K562 (cell line): ENCODE results near the gene OR8B12. TPM values are rescaled to one million over a fixed set of nuclear protein-coding genes. Genes with fewer than 3 reads are reported as not detected.

Source experiments
- ATAC-seq: fragments of 200-7000 bp; cut with Tn5 transposase; 3 replicates; pipeline ENCODE4 v1.9.1; 2020; ENCODE audit warnings: moderate library complexity
- BruUV-seq: library from RNA; stranded (reverse); fragments of 400-500 nt; replicated peaks from 2 replicates; lab custom pipeline; 2021; lab: Mats Ljungman, UMichigan
- CTCF ChIA-PET: fragments of 300-600 bp; formaldehyde crosslinking; extraction: SDS; loops from one replicate; lab custom pipeline; 2021; ENCODE audit warnings: low intra/inter-chr PET ratio; lab: Yijun Ruan, JAX
- POLR2A ChIA-PET: fragments of 300-600, 350-650 bp; sonication (Branson Sonifier 250); formaldehyde crosslinking; extraction: SDS; loops from one replicate; lab custom pipeline; 2021; ENCODE audit warnings: antibody characterized with exemption, inconsistent platforms; lab: Yijun Ruan, JAX
- DNase-seq, 4 experiments: peaks; one replicate each; pipeline versions ENCODE4 v3.0.0 to v3.0.0-alpha.2; 2011 to 2018; ENCODE audit warnings: low spot score in 3 of 4, mixed read lengths in 3 of 4; ENCODE audit errors: extremely low read depth in 1 of 4
- FAIRE-seq: peaks from 2 replicates; lab custom pipeline; 2011; peaks lifted over from hg19 to GRCh38; lab: Jason Lieb, UNC
- H2AFZ ChIP-seq: 2 replicates; pipeline ENCODE4 v1.6.0; 2011; ENCODE audit warnings: low read depth, low read length, control low read depth, inconsistent platforms
- H3K27ac ChIP-seq: fragments of 200-600 bp; 3 replicates; pipeline ENCODE4 v1.8.0; 2011; ENCODE audit warnings: low read depth, mild to moderate bottlenecking, control low read depth, inconsistent platforms, low read length, moderate library complexity, mixed read lengths; ENCODE audit errors: extremely low read depth
- H3K27me3 ChIP-seq, 2 experiments: fragments of 300-600 bp in 1 of 2; 2 replicates in 1 of 2; 3 replicates in 1 of 2; pipeline versions ENCODE4 v1.6.0 to v1.8.0; 2011; ENCODE audit warnings: inconsistent platforms in 2 of 2, low read length in 2 of 2, mild to moderate bottlenecking in 1 of 2, mixed read lengths in 1 of 2, moderate library complexity in 1 of 2; ENCODE audit not compliant: control insufficient read depth in 2 of 2, insufficient read depth in 2 of 2
- H3K36me3 ChIP-seq: fragments of 300-600 bp; 3 replicates; pipeline ENCODE4 v1.8.0; 2011; ENCODE audit warnings: mild to moderate bottlenecking, low read length, inconsistent platforms; ENCODE audit not compliant: control insufficient read depth, insufficient read depth
- H3K4me1 ChIP-seq, 2 experiments: fragments of 200-600 bp in 1 of 2; replicated peaks in 1 of 2; 2 replicates in 1 of 2; 3 replicates in 1 of 2; pipeline versions ENCODE4 v1.5.1 to v1.8.0; 2011; ENCODE audit warnings: inconsistent platforms in 2 of 2, low read length in 2 of 2, mild to moderate bottlenecking in 1 of 2, mixed read lengths in 1 of 2, moderate library complexity in 1 of 2; ENCODE audit not compliant: control insufficient read depth in 2 of 2, insufficient read depth in 2 of 2
- H3K4me2 ChIP-seq: 2 replicates; pipeline ENCODE4 v1.6.1; 2011; ENCODE audit warnings: low read length, control low read depth, inconsistent platforms, mixed read lengths; ENCODE audit not compliant: insufficient read depth
- H3K4me3 ChIP-seq: fragments of 200-600 bp; sonication (generic), shearing (Covaris generic); 2 replicates; pipeline ENCODE4 v1.5.1; 2016; ENCODE audit warnings: control low read depth, inconsistent platforms
- H3K79me2 ChIP-seq: fragments of 200-600 bp; 3 replicates; pipeline ENCODE4 v1.8.0; 2011; ENCODE audit warnings: low read length, inconsistent platforms; ENCODE audit not compliant: control insufficient read depth, insufficient read depth
- H3K9ac ChIP-seq, 2 experiments: 2 replicates each; pipeline versions ENCODE4 v1.6.0 to v1.6.1; 2011; ENCODE audit warnings: low read depth in 2 of 2, low read length in 2 of 2, control low read depth in 1 of 2, inconsistent platforms in 1 of 2, mild to moderate bottlenecking in 1 of 2, mixed read lengths in 1 of 2; ENCODE audit not compliant: insufficient read depth in 1 of 2
- H3K9me1 ChIP-seq: one replicate; pipeline ENCODE4 v1.6.0; 2011; ENCODE audit warnings: inconsistent platforms, mild to moderate bottlenecking, low read length, moderate library complexity; ENCODE audit not compliant: control insufficient read depth, insufficient read depth
- H3K9me3 ChIP-seq: replicated peaks from 2 replicates; pipeline ENCODE4 v1.5.1; 2011; ENCODE audit warnings: low read depth, low read length, inconsistent platforms; ENCODE audit not compliant: control insufficient read depth, insufficient read depth
- H4K20me1 ChIP-seq: replicated peaks from 2 replicates; pipeline ENCODE4 v1.6.1; 2011; ENCODE audit warnings: low read length, inconsistent platforms, mixed read lengths; ENCODE audit not compliant: control insufficient read depth, insufficient read depth
- RAD21 ChIP-seq, 2 experiments: fragments of 250-450 bp in 1 of 2; fragments of 450-650 bp in 1 of 2; sonication (Bioruptor Pico) in 1 of 2; formaldehyde crosslinking in 1 of 2; IDR thresholded peaks in 1 of 2; conservative IDR thresholded peaks in 1 of 2; 2 replicates each; pipeline versions ENCODE4 v1.4.0 to v1.8.0; 2020 to 2022; ENCODE audit warnings: mild to moderate bottlenecking in 2 of 2, moderate library complexity in 1 of 2
- WGBS: fragments of 100-300 bp; shearing (Covaris generic); methylation state at CpG from one replicate; pipeline ENCODE4 v1.1.6; 2016; ENCODE audit warnings: low coverage, mixed read lengths; ENCODE audit not compliant: insufficient coverage; ENCODE audit errors: missing lambda C conversion rate; 5-methylcytosine and 5-hydroxymethylcytosine counted together
- in situ Hi-C: fragments of 300-500 bp; cut with MboI; formaldehyde crosslinking; loops from 4 replicates; pipeline ENCODE4 v1.15.0; 2018; ENCODE audit warnings: inconsistent platforms, mixed read lengths
- intact Hi-C: fragments of 100-400 bp; cut with micrococcal nuclease; formaldehyde crosslinking; loops from 2 replicates; pipeline ENCODE4 v1.14.2; 2022
- polyA plus RNA-seq, 8 experiments: library from polyadenylated mRNA; depleted of rRNA in 4 of 8; stranded (reverse) in 5 of 8; unstranded in 3 of 8; fragments of >200 nt; fragmentation: Nextera tagmentation in 2 of 8; fragmentation: Illumina TruSeq in 1 of 8; extraction: Ambion mirVana in 2 of 8; extraction: Trizol in 1 of 8; gene quantifications; 2 replicates each; pipeline versions ENCODE4 v1.2.1 to v1.2.3, GENCODE V29; 2011 to 2014; ENCODE audit warnings: inconsistent platforms in 1 of 8, missing spikeins in 1 of 8
- total RNA-seq, 7 experiments: library from RNA; depleted of rRNA in 6 of 7; stranded (reverse); fragments of >200 nt in 6 of 7; fragmentation: Illumina TruSeq in 2 of 7; extraction: Trizol in 2 of 7; gene quantifications; 2 replicates each; pipeline versions ENCODE4 v1.2.1 to v1.2.3, GENCODE V29; 2011 to 2021; ENCODE audit warnings: low replicate concordance in 1 of 7
- TF ChIP-seq, protein P1 (sequence below): sonication (generic); formaldehyde crosslinking; IDR thresholded peaks from 2 replicates; pipeline ENCODE4 v1.4.0; 2020; ENCODE audit warnings: mild to moderate bottlenecking, missing genetic modification reagents

Gene OR8B12
- total and polyA plus RNA-seq, 9 of the 15 experiments (the other 6 are each of a cell fraction or from before 2014, with no cell fraction given): 0.06 TPM; not detected in 8

DNA sequence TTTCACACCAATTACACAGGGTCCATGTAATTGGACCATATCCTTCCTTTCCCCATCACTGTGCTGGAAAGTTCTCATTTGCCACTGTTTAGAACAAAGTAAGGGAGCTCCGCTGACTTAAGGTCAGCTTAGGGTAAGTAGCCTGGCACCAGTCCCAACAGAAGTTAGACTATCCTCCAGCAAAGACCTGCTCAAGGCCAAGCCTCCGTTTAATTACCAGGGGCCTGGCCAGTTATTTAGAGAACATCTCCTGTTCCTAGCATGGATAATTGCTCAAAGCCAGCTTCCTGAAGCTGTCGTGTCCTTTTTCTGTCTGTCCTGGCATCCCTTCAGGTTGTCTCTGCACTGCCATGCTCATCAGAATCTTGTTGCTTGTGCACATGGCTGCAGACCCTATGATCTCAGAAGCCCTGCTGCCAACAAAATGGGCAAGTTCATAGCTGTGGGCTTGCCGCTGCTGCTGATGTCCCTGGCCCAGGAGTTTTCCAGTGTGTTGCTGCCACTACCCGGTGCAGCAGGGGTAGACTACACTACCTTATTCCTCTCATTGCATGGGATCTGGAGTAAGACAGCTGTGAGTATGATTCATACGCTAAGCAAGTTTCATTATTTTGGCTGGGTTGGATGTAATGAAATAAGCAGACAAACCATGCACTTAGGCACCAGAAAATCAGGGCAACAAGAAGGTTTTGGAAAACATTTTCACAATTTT is 34.4 kb upstream of the OR8B12 start:
- Histone ChIP-seq H3K9me3 (no peaks in the 10 kb centered on the region), H3K9me1 (no peaks in the 10 kb centered on the region), H3K4me3 (no peak overlapping the region), H3K27me3 (no peaks in the 10 kb centered on the region), H3K27ac (no peak overlapping the region), H3K9ac (no peak overlapping the region), H3K4me1 (peaks cover 0 to 5% of the 10 kb centered on the region in 2 experiments; a peak in 3 of 5 replicates), H3K79me2 (no peaks in the 10 kb centered on the region), H4K20me1 (no peaks in the 10 kb centered on the region), H2AFZ (no peak overlapping the region), H3K36me3 (no peaks in the 10 kb centered on the region), H3K4me2 (no peak overlapping the region)
- DNase-seq (no peak), FAIRE-seq (no peak), ATAC-seq (no peak)
- BruUV-seq: no TSS peak
- in situ Hi-C loops (loop anchor here (25.0 kb wide), 1 partner anchor 516 kb away; no protein-coding TSS in a partner anchor), intact Hi-C loops (no loop called here)
- TF ChIP-seq RAD21 (CRISPR knock-in tag; conservative IDR thresholded peaks at IDR 0.05 in 1 of 2, IDR thresholded peaks at IDR 0.05 in 1 of 2): 0 out of 4 replicates have a peak, but pooled peaks of 1 of the 2 experiments have one; percentile 12
- TF ChIP-seq, protein P1, sequence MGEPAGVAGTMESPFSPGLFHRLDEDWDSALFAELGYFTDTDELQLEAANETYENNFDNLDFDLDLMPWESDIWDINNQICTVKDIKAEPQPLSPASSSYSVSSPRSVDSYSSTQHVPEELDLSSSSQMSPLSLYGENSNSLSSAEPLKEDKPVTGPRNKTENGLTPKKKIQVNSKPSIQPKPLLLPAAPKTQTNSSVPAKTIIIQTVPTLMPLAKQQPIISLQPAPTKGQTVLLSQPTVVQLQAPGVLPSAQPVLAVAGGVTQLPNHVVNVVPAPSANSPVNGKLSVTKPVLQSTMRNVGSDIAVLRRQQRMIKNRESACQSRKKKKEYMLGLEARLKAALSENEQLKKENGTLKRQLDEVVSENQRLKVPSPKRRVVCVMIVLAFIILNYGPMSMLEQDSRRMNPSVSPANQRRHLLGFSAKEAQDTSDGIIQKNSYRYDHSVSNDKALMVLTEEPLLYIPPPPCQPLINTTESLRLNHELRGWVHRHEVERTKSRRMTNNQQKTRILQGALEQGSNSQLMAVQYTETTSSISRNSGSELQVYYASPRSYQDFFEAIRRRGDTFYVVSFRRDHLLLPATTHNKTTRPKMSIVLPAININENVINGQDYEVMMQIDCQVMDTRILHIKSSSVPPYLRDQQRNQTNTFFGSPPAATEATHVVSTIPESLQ (CRISPR knock-in tag): no peak
- WGBS: 17% methylated on average over 6 of the region's 6 CpGs
- ChIA-PET POLR2A (interaction anchor here (1.1 kb wide), 1 partner anchor 221 kb away, joined by 4 read pairs; no protein-coding TSS in a partner anchor), CTCF (interaction anchor here (0.8 kb wide), 1 partner anchor 163 kb away, joined by 4 read pairs; no protein-coding TSS in a partner anchor)
